GM19351 (cell line): ENCODE data around the gene TGFBI.
A peak's percentile ranks its signal among the peaks of the same experiment; 100 is the strongest.

Experiments
- ATAC-seq: cut with Tn5 transposase; IDR thresholded peaks from one replicate; pipeline ENCODE4 v1.9.1; 2021; ENCODE audit warnings: mild to moderate bottlenecking, moderate library complexity; ENCODE audit not compliant: unreplicated experiment

Gene TGFBI

GRCh38 chr5:136023958-136024541 is 4.7 kb upstream of the TGFBI start:
- ATAC-seq: no peak

GRCh38 chr5:136025900-136026299 is 2.9 kb upstream of the TGFBI start:
- no peak for ATAC-seq

- no peak for ATAC-seq
Observed at GRCh38 chr5:136026636-136027035, 2.2 kb upstream of the TGFBI start.

DNA sequence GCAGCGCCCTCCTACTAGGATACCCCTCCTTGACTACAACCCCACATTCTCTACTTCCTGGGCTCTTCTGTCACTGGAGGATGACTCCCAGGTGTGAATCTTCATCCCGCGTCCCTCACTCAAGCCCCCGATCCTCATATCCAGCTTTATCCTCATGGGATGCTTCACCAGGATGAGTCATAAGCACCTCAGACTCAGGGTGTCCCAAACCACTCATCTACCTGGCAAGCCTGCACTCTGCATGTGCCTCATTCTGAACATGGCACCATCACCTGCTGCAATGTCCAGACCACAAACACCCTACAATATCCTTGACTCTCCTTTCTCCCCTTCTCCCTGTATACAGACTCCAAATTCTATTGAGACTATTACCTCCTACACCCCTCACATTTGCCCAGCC is 1.5 kb upstream of the TGFBI start:
- no peak for ATAC-seq

DNA sequence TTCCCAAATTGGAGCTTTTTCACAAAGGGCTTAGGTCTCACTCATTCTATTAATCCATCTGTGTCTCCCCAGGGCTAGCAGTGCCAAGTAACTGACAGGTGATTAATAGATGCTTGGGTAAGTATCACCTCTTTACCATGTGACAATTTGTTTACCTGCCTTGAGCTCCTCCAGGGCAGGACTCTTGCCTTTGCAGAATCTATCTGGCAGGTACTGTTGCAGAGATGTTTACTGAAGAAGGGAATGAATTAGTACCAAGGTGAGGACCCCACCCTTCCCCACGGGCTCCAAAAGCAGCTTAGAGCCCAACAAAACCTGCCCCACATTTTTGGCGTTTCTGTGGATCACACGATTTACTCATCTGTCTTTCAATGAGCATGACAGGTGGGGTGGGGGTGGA is 698 bp upstream of the TGFBI start:
- ATAC-seq: no peak

DNA sequence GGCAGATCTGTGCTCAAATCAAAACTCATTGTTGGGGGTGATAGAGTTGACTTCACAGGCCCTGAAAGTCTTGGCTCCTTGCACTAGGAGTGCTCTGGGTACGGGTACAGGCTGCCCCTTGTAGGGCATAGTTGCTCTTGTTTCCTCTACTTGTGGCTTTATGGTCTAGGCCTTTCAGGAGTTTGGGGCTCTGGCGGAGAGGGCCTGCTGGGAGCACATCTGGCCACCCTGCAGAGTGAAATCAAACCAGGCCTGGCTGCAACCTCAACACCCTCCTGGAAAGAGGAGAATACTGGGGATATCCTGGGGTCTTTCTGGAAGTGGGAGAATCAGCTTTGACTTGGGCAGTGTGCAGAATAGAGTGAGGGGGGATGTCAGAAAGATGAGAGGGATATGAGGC is 1.5 kb downstream of the TGFBI start:
- ATAC-seq: no peak

- no peak for ATAC-seq
Observed at GRCh38 chr5:136030956-136031611, 2.3 kb downstream of the TGFBI start.

DNA sequence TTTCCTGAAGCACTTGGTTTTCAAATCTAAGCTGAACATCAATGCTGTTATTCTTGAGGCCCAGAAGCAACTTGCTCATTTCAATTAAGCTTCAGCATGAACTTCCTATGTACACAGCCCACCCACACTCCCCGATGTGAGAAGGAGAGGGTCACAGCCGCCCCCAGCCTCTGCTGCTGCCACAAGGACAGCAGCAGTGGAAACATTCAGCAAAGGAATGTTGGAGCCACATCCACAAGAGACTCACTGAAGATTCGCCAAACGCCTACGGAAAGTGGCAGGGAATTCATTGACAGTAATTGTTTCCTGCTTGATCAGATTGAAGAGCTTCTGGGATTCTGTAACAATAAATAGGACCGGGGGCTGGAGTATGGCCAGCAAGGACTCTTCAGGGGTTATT is 2.9 kb downstream of the TGFBI start:
- ATAC-seq: no peak

GRCh38 chr5:136032564-136032963 is 3.8 kb downstream of the TGFBI start:
- no peak for ATAC-seq

DNA sequence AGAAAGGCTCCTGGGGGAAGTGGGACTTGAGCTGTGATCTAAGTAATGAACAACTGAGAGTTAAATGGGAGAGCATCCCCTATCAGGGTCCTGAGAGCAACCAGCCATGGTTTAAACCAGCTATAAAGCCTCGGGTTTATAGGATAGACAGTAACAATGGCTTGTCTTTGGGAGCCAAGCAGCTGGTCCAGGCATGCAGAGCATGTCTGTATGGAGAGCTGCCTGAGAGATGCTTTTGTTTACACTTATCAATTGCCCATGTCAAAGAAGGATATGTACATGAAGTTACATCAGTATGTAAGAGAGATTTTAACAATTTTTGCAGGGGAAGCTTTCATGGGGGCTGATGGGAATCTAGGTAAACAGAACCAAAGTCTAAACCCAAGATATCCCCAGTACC is 4.4 kb downstream of the TGFBI start:
- no peak for ATAC-seq

DNA sequence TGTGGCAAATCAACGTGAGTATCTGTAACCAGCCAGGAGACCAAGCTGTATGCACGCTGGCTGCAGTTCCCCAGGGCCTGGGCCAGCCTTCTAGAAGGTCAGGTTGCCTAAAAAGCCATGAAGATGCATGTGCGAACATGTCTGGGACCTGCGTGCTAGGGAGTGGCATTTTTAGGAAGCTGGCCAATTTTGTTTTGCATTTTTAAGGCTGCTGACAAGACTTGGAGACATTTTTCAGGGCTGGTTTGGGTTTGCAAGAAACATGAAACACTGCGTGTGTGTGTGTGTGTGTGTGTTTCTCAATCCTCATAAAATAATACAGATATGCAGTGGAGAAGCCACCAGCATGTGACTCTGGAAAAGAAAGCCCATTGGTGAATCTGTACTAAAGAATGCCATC is 5.1 kb downstream of the TGFBI start:
- ATAC-seq: no peak

DNA sequence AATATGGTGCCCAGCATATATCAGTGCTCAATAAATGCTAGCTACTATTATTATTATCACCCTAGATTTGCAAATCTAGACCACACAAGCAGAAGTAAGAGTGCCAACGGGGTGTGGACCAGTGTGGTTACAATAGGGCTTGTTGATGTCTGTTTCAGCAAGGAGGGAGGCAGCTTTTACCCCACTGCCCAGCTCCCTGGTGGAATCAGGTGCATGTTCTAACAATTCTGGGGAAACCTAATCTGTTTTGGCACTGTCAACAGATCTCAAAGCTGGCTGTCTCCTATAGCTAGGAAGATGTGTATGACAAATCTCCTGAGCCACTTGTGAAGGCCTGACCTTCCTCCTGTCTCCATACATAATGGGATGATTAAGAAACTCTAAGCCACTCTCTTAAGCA is 5.7 kb downstream of the TGFBI start:
- ATAC-seq: no peak

GRCh38 chr5:136034984-136035383 is 6.2 kb downstream of the TGFBI start:
- no peak for ATAC-seq

GRCh38 chr5:136035837-136036236 is 7.0 kb downstream of the TGFBI start:
- ATAC-seq: no peak

DNA sequence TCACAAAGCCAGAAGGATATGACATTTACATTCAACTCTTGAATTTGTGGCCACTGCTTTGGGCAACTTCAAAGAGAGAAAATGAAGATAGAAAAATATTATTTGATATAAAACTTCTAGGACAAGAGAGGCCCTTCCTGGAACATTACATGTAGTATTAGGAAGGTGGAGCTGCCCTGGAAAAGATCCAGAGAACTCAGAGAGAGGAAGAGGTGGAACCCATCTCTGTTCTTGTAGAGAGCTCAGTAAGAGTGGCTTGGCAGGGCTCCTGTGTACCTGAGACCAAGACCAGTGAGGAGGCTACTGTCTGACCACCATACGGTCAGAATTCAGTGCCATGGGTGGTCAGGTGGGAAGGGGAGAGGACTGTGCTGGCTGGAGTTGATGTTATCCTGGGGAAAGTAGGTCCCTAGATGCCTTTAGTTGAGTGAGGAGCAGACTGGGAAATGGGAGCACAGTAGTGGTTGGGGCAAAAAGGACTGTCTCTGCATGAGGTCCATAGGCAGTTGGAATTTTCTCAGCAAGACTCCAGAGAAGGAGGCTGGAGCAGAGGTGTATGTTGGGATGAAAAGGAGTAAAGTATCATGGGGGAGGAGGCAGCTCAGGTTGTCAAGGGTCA is 7.6 kb downstream of the TGFBI start:
- ATAC-seq: no peak

- ATAC-seq: peak; percentile 45
Observed at GRCh38 chr5:136037001-136037705, 8.4 kb downstream of the TGFBI start.

DNA sequence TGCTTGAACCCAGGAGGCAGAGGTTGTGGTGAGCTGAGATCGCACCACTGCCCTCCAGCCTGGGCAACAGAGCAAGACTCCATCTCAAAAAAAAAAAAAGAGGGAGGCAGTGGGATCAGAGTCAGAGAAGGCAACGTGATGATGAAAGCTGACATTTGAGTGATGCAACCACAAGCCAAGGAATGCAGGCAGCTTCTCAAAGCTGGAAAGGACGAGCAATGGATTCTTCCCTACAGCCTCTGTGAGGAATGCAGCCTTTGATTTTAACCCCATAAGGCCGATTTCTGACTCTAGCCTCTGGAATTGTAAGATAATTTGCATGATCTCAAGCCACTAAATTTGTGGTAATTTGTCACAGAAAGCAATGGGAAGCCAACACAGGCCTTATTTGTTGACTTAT is 9.8 kb downstream of the TGFBI start:
- ATAC-seq: no peak

- no peak for ATAC-seq
Observed at GRCh38 chr5:136039202-136039601, 10.4 kb downstream of the TGFBI start.

DNA sequence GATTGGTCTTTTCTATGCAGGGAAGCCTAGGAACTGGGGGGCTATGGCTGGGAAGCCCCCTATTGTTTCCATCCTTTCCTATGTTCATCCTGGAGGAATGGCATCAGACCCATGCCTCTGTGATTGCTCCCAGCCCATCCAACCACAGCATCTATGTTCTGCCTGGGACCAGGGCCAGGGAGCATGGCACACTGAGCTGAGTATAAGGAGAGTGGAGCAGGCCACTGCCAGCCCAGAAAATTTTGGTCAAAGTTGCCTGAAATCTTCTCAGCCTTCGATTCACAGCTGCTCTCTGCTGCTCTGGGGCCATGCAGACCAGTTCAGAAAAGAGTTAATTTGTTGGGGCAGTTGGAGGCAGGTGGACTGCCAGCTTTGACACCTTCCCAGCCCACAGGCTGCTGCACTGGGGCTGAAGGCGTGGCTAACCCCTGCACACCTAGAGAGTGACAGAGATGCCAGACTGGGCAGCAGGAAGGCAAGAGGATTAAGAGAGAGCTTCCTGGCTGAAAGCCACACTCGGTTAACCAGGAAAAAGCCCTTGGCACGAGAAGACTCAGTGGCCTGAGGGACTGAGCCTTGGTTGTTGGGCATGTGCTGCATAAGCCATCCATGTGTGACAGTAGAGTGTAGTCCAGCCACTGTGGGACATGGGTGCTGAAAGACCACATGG is 12.1 kb downstream of the TGFBI start:
- no peak for ATAC-seq

GRCh38 chr5:136042156-136042555 is 13.4 kb downstream of the TGFBI start:
- ATAC-seq: no peak

DNA sequence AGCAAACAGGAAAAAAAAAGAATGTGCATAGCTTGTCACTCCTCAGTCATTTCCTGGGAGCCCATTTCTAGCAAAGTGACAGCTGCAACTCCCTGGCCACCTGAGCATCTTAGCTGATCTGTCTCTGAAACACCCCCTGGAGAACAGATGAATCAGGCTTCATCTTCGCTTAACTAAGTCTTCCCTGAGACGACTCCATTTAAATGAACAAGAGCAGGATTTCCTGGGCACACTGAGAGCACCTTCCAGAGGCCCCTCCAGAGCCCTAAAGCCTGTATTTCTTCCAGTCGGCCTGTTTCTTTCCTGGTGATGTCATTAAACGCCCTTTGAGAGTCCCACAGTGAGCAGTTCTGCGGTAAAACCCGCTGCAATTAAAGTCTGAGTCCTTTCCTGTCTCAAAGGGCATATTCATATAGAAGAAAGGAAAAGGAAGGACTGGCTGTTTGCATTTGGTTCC is 13.9 kb downstream of the TGFBI start:
- no peak for ATAC-seq
